GM12801 (cell line): ENCODE data around the gene AAK1.

Experiments
- CTCF ChIP-seq: IDR thresholded peaks from one replicate; pipeline ENCODE4 v1.5.1; 2011; ENCODE audit warnings: control low read depth; ENCODE audit not compliant: insufficient read length; ENCODE audit errors: extremely low read depth

The AAK1 gene

DNA sequence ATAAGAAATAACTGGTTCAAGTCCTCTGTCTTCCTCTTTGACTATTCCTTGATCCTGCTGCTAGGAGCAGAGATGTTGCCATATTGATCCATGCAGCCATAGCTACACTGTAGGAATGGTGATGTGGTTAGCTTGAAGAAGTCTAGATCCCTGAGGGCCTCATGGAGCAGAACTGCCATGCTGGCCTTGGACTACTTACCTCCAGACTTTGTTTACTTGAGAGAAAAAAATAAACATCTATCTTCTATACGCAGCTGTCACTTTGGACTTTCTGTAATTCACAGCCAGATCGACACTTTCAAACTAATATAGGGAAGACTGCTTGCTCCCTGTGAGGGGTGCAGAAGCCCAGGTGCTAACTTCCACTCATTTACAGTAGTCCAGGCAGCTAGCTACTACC, 121.8 kb downstream of the AAK1 start:
- no peak for TF ChIP-seq CTCF

GRCh38 chr2:69518841-69519240, 124.7 kb downstream of the AAK1 start:
- TF ChIP-seq CTCF: no peak

DNA sequence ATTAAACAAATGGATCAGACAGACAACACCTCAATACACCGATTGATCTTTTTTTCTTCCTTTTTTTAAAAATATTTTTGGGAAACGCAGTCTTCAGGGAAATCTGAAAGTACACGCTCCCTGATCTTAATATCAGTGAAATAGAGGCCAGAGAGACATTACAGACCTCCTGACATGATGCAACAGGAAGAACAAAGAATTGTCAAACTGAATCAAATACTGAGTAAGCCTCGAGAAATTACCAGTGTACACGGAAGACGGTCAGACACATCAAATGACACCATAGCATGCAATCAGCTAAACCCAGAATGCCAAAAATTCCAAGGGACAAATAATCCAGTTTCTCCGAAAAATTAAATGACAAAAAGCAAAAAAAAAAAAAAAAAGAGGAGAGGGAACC, 126.1 kb downstream of the AAK1 start:
- no peak for TF ChIP-seq CTCF

- TF ChIP-seq CTCF: no peak
Observed at GRCh38 chr2:69514819-69515218, 128.7 kb downstream of the AAK1 start.

DNA sequence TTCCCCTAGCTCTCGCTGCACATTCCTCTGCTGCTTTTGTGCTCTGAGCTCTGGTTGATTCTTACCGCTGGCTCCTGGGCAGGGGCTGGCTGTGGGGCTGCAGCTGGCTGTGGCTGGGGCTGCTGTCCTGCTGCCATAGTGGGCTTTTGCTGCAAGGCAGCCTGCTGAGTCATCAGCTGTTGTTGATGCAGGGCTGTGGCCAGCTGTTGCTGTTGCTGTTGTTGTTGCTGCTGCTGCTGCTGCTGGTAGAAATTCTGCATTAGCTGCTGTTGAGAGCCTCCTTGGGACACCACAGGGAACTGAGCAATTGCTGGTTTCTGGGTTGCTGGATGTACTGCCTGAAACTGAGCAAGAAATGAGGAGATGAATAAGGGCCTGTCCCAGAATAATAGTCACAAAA, 129.1 kb downstream of the AAK1 start:
- TF ChIP-seq CTCF: no peak

DNA sequence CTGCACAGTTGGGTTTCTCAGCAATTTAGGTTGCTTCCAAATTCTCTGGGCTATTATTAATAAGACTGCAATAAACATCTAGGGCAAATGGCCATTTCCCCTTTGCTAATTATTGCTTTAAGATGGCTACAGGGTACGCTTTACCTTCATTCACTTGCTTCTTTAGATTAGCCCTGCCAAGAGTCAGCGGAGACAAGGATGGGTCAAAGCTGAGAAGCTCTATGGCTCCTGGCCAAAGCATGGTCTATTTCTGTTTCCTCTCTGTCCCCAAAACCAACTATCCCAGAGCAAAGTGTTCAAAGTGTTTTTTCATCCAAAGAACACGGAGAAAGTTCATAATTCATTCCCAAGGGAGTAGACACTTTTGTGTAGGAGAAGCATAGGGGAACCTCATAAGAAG, 131.1 kb downstream of the AAK1 start:
- TF ChIP-seq CTCF: no peak

- TF ChIP-seq CTCF: no peak
Observed at GRCh38 chr2:69510204-69510603, 133.3 kb downstream of the AAK1 start.

- no peak for TF ChIP-seq CTCF
Observed at GRCh38 chr2:69509750-69510140, 133.8 kb downstream of the AAK1 start.
